Osteoblast (primary cell): ENCODE data around the gene CCDC85C. TPM values are rescaled to one million over a fixed set of nuclear protein-coding genes. Genes with fewer than 3 reads are reported as not detected.

Source experiments
- DNase-seq: peaks from one replicate; pipeline ENCODE4 v3.0.0; 2011; ENCODE audit warnings: low spot score, mixed read lengths; ENCODE audit not compliant: insufficient read length; ENCODE audit errors: missing footprints
- H2AFZ ChIP-seq: 2 replicates; pipeline ENCODE4 v1.6.0; 2011; ENCODE audit warnings: mild to moderate bottlenecking, low read length
- H3K27ac ChIP-seq: 2 replicates; pipeline ENCODE4 v1.5.1; 2011; ENCODE audit warnings: mild to moderate bottlenecking, low read depth, low read length, moderate library complexity
- H3K27me3 ChIP-seq: 2 replicates; pipeline ENCODE4 v1.6.0; 2012; ENCODE audit warnings: mild to moderate bottlenecking, control low read depth, inconsistent platforms, low read length, moderate library complexity; ENCODE audit not compliant: insufficient read depth
- H3K36me3 ChIP-seq: 2 replicates; pipeline ENCODE4 v1.5.1; 2011; ENCODE audit warnings: mild to moderate bottlenecking, low read length, control low read depth, moderate library complexity; ENCODE audit not compliant: insufficient read depth
- H3K4me1 ChIP-seq: 2 replicates; pipeline ENCODE4 v1.5.1; 2011; ENCODE audit warnings: mild to moderate bottlenecking, low read length, control low read depth, moderate library complexity; ENCODE audit not compliant: insufficient read depth
- H3K4me2 ChIP-seq: 2 replicates; pipeline ENCODE4 v1.6.0; 2011; ENCODE audit warnings: mild to moderate bottlenecking, low read length; ENCODE audit not compliant: insufficient read depth
- H3K4me3 ChIP-seq: fragments of 200-600 bp; sonication (generic); 3 replicates; pipeline ENCODE4 v1.5.1; 2012; ENCODE audit warnings: mild to moderate bottlenecking, low read length, inconsistent platforms; ENCODE audit not compliant: insufficient read depth
- H3K79me2 ChIP-seq: 2 replicates; pipeline ENCODE4 v1.6.0; 2012; ENCODE audit warnings: mild to moderate bottlenecking, low read length, control low read depth, inconsistent platforms; ENCODE audit not compliant: insufficient read depth
- H3K9me3 ChIP-seq: 2 replicates; pipeline ENCODE4 v1.5.1; 2011; ENCODE audit warnings: low read depth, low read length, control low read depth
- H4K20me1 ChIP-seq: 2 replicates; pipeline ENCODE4 v1.6.0; 2012; ENCODE audit warnings: mild to moderate bottlenecking, low read length, control low read depth; ENCODE audit not compliant: insufficient read depth
- CTCF ChIP-seq: IDR thresholded peaks from 2 replicates; pipeline ENCODE4 v1.5.1; 2011; ENCODE audit warnings: mild to moderate bottlenecking, low read depth, low read length, moderate library complexity; ENCODE audit errors: extremely low read depth
- total RNA-seq: library from RNA; depleted of rRNA; stranded (reverse); fragments of >200 nt; gene quantifications from 2 replicates; pipeline ENCODE4 v1.2.3, GENCODE V29; 2012

Gene CCDC85C
- total RNA-seq, 1 donor, result 3.6 TPM

- Histone ChIP-seq H3K4me3 (no peak overlapping the region), H3K9me3 (no peaks in the 10 kb centered on the region), H2AFZ (no peak overlapping the region), H3K27me3 (no peaks in the 10 kb centered on the region), H4K20me1 (peaks cover 6% of the 10 kb centered on the region), H3K4me1 (peaks cover 10% of the 10 kb centered on the region), H3K79me2 (no peaks in the 10 kb centered on the region), H3K4me2 (no peak overlapping the region), H3K36me3 (no peaks in the 10 kb centered on the region), H3K27ac (no peak overlapping the region)
- TF ChIP-seq CTCF, result no peak
- DNase-seq, result peak; percentile 84
Observed at GRCh38 chr14:99522934-99523703, 80.9 kb downstream of the CCDC85C start.

- Histone ChIP-seq H3K4me2 (no peak overlapping the region), H3K27me3 (no peaks in the 10 kb centered on the region), H2AFZ (peak overlapping the region; percentile 47), H4K20me1 (peaks cover 6% of the 10 kb centered on the region), H3K9me3 (no peaks in the 10 kb centered on the region), H3K36me3 (no peaks in the 10 kb centered on the region), H3K27ac (no peak overlapping the region), H3K79me2 (no peaks in the 10 kb centered on the region), H3K4me1 (peaks cover 10% of the 10 kb centered on the region), H3K4me3 (no peak overlapping the region)
- TF ChIP-seq CTCF, result no peak
- DNase-seq, result peak; percentile 95
Observed at GRCh38 chr14:99522457-99522891, 81.5 kb downstream of the CCDC85C start.

GRCh38 chr14:99522025-99522401 lies 82.0 kb downstream of the CCDC85C start:
- Histone ChIP-seq H3K27me3 (no peaks in the 10 kb centered on the region), H3K4me1 (peaks cover 10% of the 10 kb centered on the region), H3K4me3 (no peak overlapping the region), H3K27ac (no peak overlapping the region), H4K20me1 (peaks cover 6% of the 10 kb centered on the region), H3K4me2 (no peak overlapping the region), H3K9me3 (no peaks in the 10 kb centered on the region), H3K79me2 (no peaks in the 10 kb centered on the region), H2AFZ (no peak overlapping the region), H3K36me3 (no peaks in the 10 kb centered on the region)
- peak; percentile 46 for DNase-seq
- no peak for TF ChIP-seq CTCF

- H3K4me3 ChIP-seq, result no peak overlapping the region
- no peak overlapping the region for H2AFZ ChIP-seq
- no peak overlapping the region for H3K27ac ChIP-seq
- DNase-seq, result peak; percentile 66
- no peak overlapping the region for H3K4me2 ChIP-seq
- H3K27me3 ChIP-seq, result no peaks in the 10 kb centered on the region
- peaks cover 10% of the 10 kb centered on the region for H4K20me1 ChIP-seq
- TF ChIP-seq CTCF, result no peak
- H3K9me3 ChIP-seq, result no peaks in the 10 kb centered on the region
- H3K79me2 ChIP-seq, result no peaks in the 10 kb centered on the region
- H3K36me3 ChIP-seq, result no peaks in the 10 kb centered on the region
- peaks cover 10% of the 10 kb centered on the region for H3K4me1 ChIP-seq
Observed at GRCh38 chr14:99521176-99522024, 82.6 kb downstream of the CCDC85C start.
